ENCODE measurements around the gene TESK2. TPM values are rescaled to one million over a fixed set of nuclear protein-coding genes. Genes with fewer than 3 reads are reported as not detected.

TESK2 gene
- polyA plus RNA-seq, 1 donor: 1.9 TPM

GRCh38 chr1:45375104-45376090 lies 115.6 kb downstream of the TESK2 start:
- DNase-seq (ENCODE audit: low read depth): no peak

- DNase-seq (ENCODE audit: low read depth): no peak
Observed at GRCh38 chr1:45373573-45373972, 117.4 kb downstream of the TESK2 start.

- no peak for DNase-seq (ENCODE audit: low read depth)
Observed at GRCh38 chr1:45370575-45370974, 120.4 kb downstream of the TESK2 start.

GRCh38 chr1:45365051-45365450 lies 125.9 kb downstream of the TESK2 start:
- no peak for DNase-seq (ENCODE audit: low read depth)

- DNase-seq (ENCODE audit: low read depth): no peak
Observed at GRCh38 chr1:45364294-45364693, 126.7 kb downstream of the TESK2 start.

- DNase-seq (ENCODE audit: low read depth): peak; percentile 25
Observed at GRCh38 chr1:45360981-45361380, 130.0 kb downstream of the TESK2 start.

- DNase-seq (ENCODE audit: low read depth): peak; percentile 70
Observed at GRCh38 chr1:45359882-45360513, 131.0 kb downstream of the TESK2 start.

GRCh38 chr1:45356186-45356585 lies 134.8 kb downstream of the TESK2 start:
- no peak for DNase-seq (ENCODE audit: low read depth)

- no peak for DNase-seq (ENCODE audit: low read depth)
Observed at GRCh38 chr1:45355683-45356082, 135.3 kb downstream of the TESK2 start.

- DNase-seq (ENCODE audit: low read depth): no peak
Observed at GRCh38 chr1:45354838-45355237, 136.1 kb downstream of the TESK2 start.

- DNase-seq (ENCODE audit: low read depth): no peak
Observed at GRCh38 chr1:45353685-45354084, 137.3 kb downstream of the TESK2 start.

GRCh38 chr1:45351508-45351907 lies 139.5 kb downstream of the TESK2 start:
- DNase-seq (ENCODE audit: low read depth): no peak

GRCh38 chr1:45348966-45349677 lies 141.8 kb downstream of the TESK2 start:
- DNase-seq (ENCODE audit: low read depth): no peak

- DNase-seq (ENCODE audit: low read depth): no peak
Observed at GRCh38 chr1:45348609-45348965, 142.4 kb downstream of the TESK2 start.

GRCh38 chr1:45348020-45348419 lies 142.9 kb downstream of the TESK2 start:
- no peak for DNase-seq (ENCODE audit: low read depth)

- no peak for DNase-seq (ENCODE audit: low read depth)
Observed at GRCh38 chr1:45346473-45346872, 144.5 kb downstream of the TESK2 start.

- DNase-seq (ENCODE audit: low read depth): no peak
Observed at GRCh38 chr1:45345014-45345413, 145.9 kb downstream of the TESK2 start.

GRCh38 chr1:45344499-45344898 lies 146.5 kb downstream of the TESK2 start:
- DNase-seq (ENCODE audit: low read depth): no peak

- DNase-seq (ENCODE audit: low read depth): no peak
Observed at GRCh38 chr1:45340816-45341466, 150.0 kb downstream of the TESK2 start.

- peak; percentile 78 for DNase-seq (ENCODE audit: low read depth)
Observed at GRCh38 chr1:45339789-45340558, 151.0 kb downstream of the TESK2 start, which contains the start of the genes MUTYH and TOE1. Gene MUTYH, minus strand, starts transcription at chr1:45340440. Its CDS starts 5,935 bp downstream, at chr1:45334505. Gene TOE1, plus strand, starts transcription at chr1:45340170. Its CDS starts 83 bp downstream, at chr1:45340253.

All from forelimb muscle (tissue), 1 donor.